HG03565 (cell line): ENCODE results near the gene ITIH1.

Experiments
- ATAC-seq: cut with Tn5 transposase; IDR thresholded peaks from one replicate; pipeline ENCODE4 v1.9.1; 2021; ENCODE audit warnings: mild to moderate bottlenecking, moderate library complexity; ENCODE audit not compliant: unreplicated experiment

The ITIH1 gene

DNA sequence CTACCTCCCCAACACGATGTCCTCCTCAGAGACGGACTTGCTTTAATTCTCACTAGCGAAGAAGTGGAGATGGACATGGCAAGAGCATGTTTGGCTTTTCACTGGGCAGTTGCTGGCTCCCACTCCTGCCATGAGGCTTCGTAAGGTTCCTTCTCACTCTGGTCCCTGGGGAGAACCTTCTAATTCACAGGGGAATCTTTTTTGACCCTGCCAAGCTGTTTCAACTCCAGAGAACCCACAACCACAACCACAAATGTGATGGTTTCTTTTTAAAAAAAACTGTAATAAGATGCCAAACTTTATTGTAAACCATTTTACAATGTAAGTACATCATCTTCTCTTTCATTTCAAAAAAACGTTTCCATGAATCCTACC lies 59.1 kb downstream of the ITIH1 start:
- ATAC-seq: no peak

DNA sequence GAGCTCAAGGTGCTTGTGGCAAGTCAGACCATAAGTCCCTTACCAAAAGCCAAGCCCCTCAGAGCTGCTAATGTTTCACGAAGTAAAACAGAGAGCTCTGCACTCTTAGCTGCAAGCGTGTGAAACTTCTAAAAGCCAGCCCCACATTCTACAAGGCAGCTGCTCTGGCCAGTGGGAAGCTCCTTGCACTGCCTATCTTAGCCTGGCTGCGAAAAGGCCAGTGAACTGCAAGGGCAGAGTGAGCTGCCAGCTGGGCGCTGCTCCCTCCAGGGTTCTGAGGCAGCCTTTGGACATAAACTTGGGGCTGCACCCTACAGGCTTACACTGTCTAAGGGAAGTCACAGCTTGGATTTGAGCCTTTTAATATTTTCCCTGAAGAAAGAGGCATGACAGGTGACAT lies 59.6 kb downstream of the ITIH1 start:
- no peak for ATAC-seq

DNA sequence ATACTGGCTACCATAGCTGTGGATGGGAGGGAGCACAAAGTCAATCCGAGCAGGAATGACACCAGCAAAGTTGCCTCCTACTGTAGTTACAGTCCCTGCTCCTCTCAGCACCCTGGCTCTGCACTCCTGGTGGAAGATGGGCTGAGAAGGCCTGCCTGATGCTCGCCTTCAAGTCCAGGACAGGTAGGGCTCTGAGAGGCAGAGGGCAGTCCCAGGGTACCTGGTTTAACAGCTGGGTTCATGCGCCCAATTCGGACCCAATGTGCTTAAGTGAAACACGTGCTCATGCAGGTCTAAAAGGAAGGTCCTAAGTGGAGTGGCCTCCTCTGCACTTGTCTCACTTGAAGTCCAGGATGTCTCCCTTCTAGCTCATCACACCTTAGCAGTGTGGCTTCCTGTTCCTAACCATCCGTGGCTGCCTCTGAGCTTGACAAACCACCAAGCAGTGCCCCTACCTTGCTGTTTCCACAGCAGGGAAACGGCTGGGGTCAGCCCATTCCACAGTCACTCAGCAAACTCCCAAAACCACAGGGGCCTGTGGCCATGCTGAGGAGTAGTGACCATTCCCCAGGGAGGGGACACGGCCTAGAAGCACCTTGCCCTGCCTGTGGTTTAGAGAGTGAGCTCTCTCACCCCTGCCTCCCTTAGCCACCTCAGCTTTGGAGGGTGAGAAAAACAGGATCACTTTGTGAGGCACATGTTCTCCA lies 61.3 kb downstream of the ITIH1 start:
- no peak for ATAC-seq

DNA sequence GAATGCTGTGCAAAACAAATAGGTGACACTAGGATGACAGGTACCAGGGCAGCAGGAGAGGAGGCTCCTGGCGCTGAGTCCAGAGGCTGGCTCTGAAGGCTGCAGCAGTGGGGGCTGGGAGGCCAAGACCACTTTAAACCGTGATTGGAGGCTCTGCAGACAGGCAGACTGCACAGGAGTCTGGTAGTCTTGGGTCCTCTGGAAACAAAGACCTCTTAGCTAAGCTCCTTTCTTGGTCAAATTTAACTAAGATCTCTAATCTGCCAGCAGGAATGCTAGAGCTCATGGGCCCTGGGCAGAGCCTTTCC lies 61.8 kb downstream of the ITIH1 start:
- no peak for ATAC-seq

DNA sequence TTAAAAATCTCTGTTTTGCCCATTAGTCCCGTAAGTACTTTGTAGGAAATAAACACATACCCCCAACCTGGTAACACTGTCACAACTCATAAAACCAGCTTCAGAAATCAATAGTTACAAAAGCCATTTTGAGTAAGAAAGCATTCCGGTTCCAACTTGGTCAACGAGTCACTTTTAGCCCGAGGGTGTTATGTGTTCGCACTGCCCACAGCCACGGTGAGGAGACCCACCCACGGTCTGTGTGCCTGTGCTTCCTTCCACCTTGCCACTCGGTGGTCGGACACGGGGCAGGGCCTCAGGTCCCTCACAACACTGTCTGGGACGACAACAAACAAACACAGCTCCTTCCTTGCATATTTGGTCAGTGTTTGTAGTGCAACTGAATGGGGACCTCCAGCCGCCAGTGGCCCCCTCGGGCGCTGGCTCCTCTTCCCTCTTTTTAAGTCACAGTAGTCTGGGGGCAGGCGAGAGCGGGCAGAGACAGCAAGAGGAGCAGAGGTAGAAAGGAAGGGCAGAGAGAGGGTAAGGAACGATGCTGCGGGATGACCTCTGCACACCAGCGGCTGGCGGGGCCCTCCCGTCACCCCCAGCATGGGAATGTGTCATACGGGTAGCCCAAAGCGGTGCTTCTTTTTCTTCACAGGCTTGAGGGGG lies 62.6 kb downstream of the ITIH1 start:
- no peak for ATAC-seq

DNA sequence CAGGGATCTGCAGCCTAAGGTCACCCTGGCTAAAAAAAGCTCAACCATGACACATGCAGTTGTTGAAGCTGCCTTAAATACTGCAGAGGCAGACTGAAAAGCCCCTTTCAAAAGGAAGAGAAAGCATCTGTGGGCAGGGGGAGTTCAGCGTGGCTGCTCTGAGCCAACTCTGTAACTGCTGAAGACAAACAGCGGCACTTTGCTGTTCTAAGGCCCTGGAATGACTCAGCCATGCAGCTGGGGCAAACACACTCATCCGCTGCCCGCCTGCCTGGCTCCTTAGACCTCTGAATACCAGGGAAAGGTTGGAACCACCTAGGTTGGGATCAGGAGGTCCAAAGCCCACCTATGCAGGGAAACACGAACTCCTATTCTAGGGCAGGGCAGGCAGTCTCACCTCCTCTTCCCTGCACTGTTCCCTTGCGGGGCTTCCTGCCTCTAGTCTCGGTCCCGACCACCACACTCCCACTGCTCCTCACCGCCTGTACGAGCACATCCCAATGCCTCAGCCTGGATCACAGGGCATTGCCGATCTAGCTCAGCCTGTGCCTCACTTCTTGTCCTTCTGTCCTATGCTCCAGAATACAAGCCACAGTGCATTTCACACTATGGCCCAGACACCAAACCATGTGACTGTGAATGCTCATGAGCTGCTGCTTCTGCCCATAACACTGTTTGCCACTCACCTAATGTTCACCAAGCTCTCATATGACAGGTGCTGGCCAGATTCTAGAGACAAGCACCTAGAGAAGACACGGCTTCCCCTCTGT lies 64.0 kb downstream of the ITIH1 start:
- no peak for ATAC-seq
